Esophagus muscularis mucosa (tissue), 4 donors: ENCODE measurements around the gene WNT6. TPM values are rescaled to one million over a fixed set of nuclear protein-coding genes. Genes with fewer than 3 reads are reported as not detected.
A peak's percentile ranks its signal among the peaks of the same experiment; 100 is the strongest.

Source experiments
- DNase-seq: peaks from one replicate; pipeline ENCODE4 v3.0.0-alpha.2; 2017; ENCODE audit errors: extremely low spot score
- H3K27ac ChIP-seq, 4 donors: fragments of 200-600 bp; sonication (generic); replicated peaks in 1 of 4; 1 replicate in 3 of 4; 2 replicates in 1 of 4; pipeline ENCODE4 v1.5.1; 2016 to 2019; ENCODE audit warnings: mild to moderate bottlenecking in 1 of 4
- H3K27me3 ChIP-seq, 4 donors: fragments of 200-600 bp; sonication (generic); one replicate each; pipeline versions ENCODE4 v1.5.1 to v1.6.0; 2016 to 2019
- H3K36me3 ChIP-seq, 4 donors: fragments of 200-600 bp; sonication (generic); one replicate each; pipeline ENCODE4 v1.5.1; 2016 to 2019
- H3K4me1 ChIP-seq, 4 donors: fragments of 200-600 bp; sonication (generic); one replicate each; pipeline ENCODE4 v1.5.1; 2016 to 2019
- H3K4me3 ChIP-seq, 4 donors: fragments of 200-600 bp; sonication (generic); 1 replicate in 2 of 4; 2 replicates in 2 of 4; pipeline ENCODE4 v1.5.1; 2016 to 2019; ENCODE audit warnings: mild to moderate bottlenecking in 4 of 4, moderate library complexity in 1 of 4
- H3K9me3 ChIP-seq, 4 donors: fragments of 200-600 bp; sonication (generic); 1 replicate in 3 of 4; 2 replicates in 1 of 4; pipeline ENCODE4 v1.5.1; 2016 to 2019
- CTCF ChIP-seq, 3 experiments: fragments of 200-600 bp in 2 of 3; fragments of 450-650 bp in 1 of 3; sonication (generic) in 2 of 3; IDR thresholded peaks; one replicate each; pipeline ENCODE4 v1.5.1; 2017 to 2019; ENCODE audit warnings: antibody characterized with exemption in 3 of 3, mild to moderate bottlenecking in 2 of 3, moderate library complexity in 1 of 3
- EP300 ChIP-seq: sonication (generic); formaldehyde crosslinking; IDR thresholded peaks from one replicate; pipeline ENCODE4 v1.6.1; 2017; ENCODE audit warnings: antibody characterized with exemption
- POLR2A ChIP-seq: fragments of 450-650 bp; IDR thresholded peaks from one replicate; pipeline ENCODE4 v1.6.1; 2017; ENCODE audit warnings: antibody characterized with exemption, moderate library complexity, mild to moderate bottlenecking, low read depth
- POLR2AphosphoS5 ChIP-seq, 2 donors: sonication (generic); formaldehyde crosslinking; IDR thresholded peaks; one replicate each; pipeline ENCODE4 v1.6.1; 2017; ENCODE audit warnings: antibody characterized with exemption in 2 of 2
- WGBS: methylation state at CpG from one replicate; pipeline ENCODE4 v1.1.5; 2018; 5-methylcytosine and 5-hydroxymethylcytosine counted together
- intact Hi-C: fragments of 100-400 bp; cut with DNase I; formaldehyde crosslinking; loops from one replicate; pipeline ENCODE4 v1.15.1; 2023
- total RNA-seq, 4 donors: library from RNA; depleted of rRNA; stranded (reverse); fragments of >200 nt; gene quantifications; one replicate each; pipeline versions ENCODE4 v1.1.0 to v1.2.1, GENCODE V29; 2016

Gene WNT6
- total RNA-seq, 4 donors from 2014 or later = 2.9 to 14.3 (median 8.0) TPM

DNA sequence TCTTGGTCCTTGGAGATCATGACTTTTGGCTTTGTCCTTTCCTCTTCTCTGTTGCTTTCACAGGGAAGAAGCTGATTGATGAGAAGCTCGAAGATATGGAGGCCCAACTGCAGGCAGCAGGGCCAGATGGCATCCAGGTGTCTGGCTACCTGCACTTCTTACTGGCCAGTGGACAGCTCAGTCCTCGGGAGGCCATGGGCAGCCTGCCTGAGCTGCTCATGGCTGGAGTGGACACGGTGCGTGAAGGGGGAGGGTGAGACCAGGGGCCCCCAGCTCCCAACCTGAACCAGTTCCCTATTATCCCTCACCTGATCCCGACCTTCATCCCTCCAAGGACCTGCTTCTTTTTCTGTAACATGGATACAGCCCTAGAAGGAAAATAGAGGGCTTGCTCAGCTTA lies 46.7 kb upstream of the WNT6 start:
- peak; percentile 5 for DNase-seq
- Histone ChIP-seq H3K27ac (no peak overlapping the region), H3K4me3 (no peak overlapping the region), H3K27me3 (no peaks in the 10 kb centered on the region), H3K36me3 (peaks cover 8 to 57% (median 46%) of the 10 kb centered on the region in 4 donors), H3K4me1 (peaks cover 0 to 6% (median 0%) of the 10 kb centered on the region in 4 donors), H3K9me3 (no peaks in the 10 kb centered on the region)
- intact Hi-C loops = no loop called here
- TF ChIP-seq POLR2A = no peak
- no peak for TF ChIP-seq POLR2AphosphoS5 (IDR thresholded peaks at IDR 0.05)
- no peak for TF ChIP-seq EP300
- TF ChIP-seq CTCF (IDR thresholded peaks at IDR 0.05) = no peak
- WGBS = 97% methylated on average over 5 of the region's 5 CpGs

DNA sequence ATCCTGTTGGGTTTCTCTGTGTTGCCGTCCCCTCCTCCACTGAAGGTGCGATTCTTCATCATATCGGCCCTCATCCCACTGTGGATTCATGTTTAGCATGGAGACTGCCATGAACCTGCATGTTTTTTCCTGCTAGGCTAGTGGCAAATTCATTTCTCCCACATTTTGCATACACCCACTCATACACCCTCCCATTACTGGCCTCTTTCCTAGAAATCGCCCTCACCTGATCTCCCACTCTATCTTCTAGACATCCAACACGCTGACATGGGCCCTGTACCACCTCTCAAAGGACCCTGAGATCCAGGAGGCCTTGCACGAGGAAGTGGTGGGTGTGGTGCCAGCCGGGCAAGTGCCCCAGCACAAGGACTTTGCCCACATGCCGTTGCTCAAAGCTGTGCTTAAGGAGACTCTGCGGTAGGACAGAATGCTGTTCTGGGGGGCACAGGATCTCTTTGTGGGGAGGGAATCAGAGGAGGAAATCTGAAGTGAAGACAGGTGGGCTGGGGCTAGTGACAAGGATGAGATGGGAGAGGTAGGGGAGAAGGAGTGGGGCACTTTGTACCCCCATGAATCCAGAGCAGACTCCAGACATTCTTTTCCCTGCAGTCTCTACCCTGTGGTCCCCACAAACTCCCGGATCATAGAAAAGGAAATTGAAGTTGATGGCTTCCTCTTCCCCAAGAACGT lies 45.7 kb upstream of the WNT6 start:
- DNase-seq = peak; percentile 60
- Histone ChIP-seq H3K27ac (no peak overlapping the region), H3K4me1 (no peaks in the 10 kb centered on the region), H3K4me3 (no peak overlapping the region), H3K36me3 (peaks cover 8 to 68% (median 52%) of the 10 kb centered on the region in 4 donors), H3K9me3 (no peaks in the 10 kb centered on the region), H3K27me3 (no peaks in the 10 kb centered on the region)
- intact Hi-C loops = no loop called here
- 90% methylated on average over 11 of the region's 11 CpGs for WGBS
- TF ChIP-seq POLR2A = no peak
- TF ChIP-seq POLR2AphosphoS5 (IDR thresholded peaks at IDR 0.05) = no peak
- TF ChIP-seq CTCF (IDR thresholded peaks at IDR 0.05) = no peak
- TF ChIP-seq EP300 = no peak

DNA sequence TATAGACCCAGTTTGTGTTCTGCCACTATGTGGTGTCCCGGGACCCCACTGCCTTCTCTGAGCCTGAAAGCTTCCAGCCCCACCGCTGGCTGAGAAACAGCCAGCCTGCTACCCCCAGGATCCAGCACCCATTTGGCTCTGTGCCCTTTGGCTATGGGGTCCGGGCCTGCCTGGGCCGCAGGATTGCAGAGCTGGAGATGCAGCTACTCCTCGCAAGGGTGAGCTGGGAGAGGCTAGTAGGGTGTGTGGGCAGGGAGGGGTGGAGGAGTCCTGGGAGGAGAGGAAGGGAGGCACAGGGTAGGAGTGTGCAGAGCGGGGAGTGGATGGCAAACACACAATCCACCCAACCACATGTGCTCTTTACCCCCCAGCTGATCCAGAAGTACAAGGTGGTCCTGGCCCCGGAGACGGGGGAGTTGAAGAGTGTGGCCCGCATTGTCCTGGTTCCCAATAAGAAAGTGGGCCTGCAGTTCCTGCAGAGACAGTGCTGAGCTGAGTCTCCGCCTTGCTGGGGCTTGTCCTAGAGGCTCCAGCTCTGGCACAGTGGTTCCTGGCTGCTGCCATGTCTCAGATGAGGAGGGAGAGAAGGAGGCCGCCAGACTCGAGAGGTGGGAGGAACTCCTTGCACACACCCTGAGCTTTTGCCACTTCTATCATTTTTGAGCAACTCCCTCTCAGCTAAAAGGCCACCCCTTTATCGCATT lies 44.9 kb upstream of the WNT6 start:
- peaks cover 8 to 76% (median 56%) of the 10 kb centered on the region in 4 donors for H3K36me3 ChIP-seq
- H3K27ac ChIP-seq = no peak overlapping the region
- 88% methylated on average over 13 of the region's 13 CpGs for WGBS
- DNase-seq = peak; percentile 78
- TF ChIP-seq EP300 (no peak), CTCF (IDR thresholded peaks at IDR 0.05) (no peak), POLR2AphosphoS5 (IDR thresholded peaks at IDR 0.05) (no peak), POLR2A (no peak)
- intact Hi-C loops = no loop called here
- no peaks in the 10 kb centered on the region for H3K9me3 ChIP-seq
- no peak overlapping the region for H3K4me3 ChIP-seq
- H3K27me3 ChIP-seq = no peaks in the 10 kb centered on the region
- no peaks in the 10 kb centered on the region for H3K4me1 ChIP-seq

- Histone ChIP-seq H3K27ac (no peak overlapping the region), H3K4me3 (no peak overlapping the region), H3K27me3 (no peaks in the 10 kb centered on the region), H3K9me3 (no peaks in the 10 kb centered on the region), H3K4me1 (no peaks in the 10 kb centered on the region), H3K36me3 (peaks cover 8 to 81% (median 58%) of the 10 kb centered on the region in 4 donors)
- 84% methylated on average over 5 of the region's 5 CpGs for WGBS
- DNase-seq = peak; percentile 42
- intact Hi-C loops = no loop called here
- no peak for TF ChIP-seq POLR2AphosphoS5 (IDR thresholded peaks at IDR 0.05)
- TF ChIP-seq EP300 = no peak
- no peak for TF ChIP-seq POLR2A
- TF ChIP-seq CTCF (IDR thresholded peaks at IDR 0.05) = no peak
Measured at GRCh38 chr2:218815244-218815637, 44.4 kb upstream of the WNT6 start.
